SK-N-SH (cell line): Measurements from ENCODE around the gene PGAP3. TPM values are rescaled to one million over a fixed set of nuclear protein-coding genes. Genes with fewer than 3 reads are reported as not detected.

ENCODE experiments used
- CTCF ChIA-PET: fragments of 300-600, 350-600 bp; formaldehyde crosslinking; extraction: SDS; loops from one replicate; lab custom pipeline; 2021; lab: Yijun Ruan, JAX
- POLR2A ChIA-PET: fragments of 350-600 bp; sonication (Branson Sonifier 250); formaldehyde crosslinking; extraction: SDS; loops from one replicate; lab custom pipeline; 2020; ENCODE audit warnings: antibody characterized with exemption, inconsistent platforms; lab: Yijun Ruan, JAX
- DNase-seq: peaks from one replicate; pipeline ENCODE4 v3.0.0; 2012
- H2AFZ ChIP-seq: fragments of 200-600 bp; sonication (generic); 2 replicates; pipeline ENCODE4 v1.8.1; 2016; ENCODE audit warnings: antibody characterized with exemption, mild to moderate bottlenecking, low read depth
- H3F3A ChIP-seq: fragments of 200-600 bp; sonication (generic); replicated peaks from 2 replicates; pipeline ENCODE3; 2016; ENCODE audit warnings: antibody characterized with exemption, mild to moderate bottlenecking; ENCODE audit not compliant: insufficient read depth
- H3K27ac ChIP-seq, 2 experiments: fragments of 200-500 bp in 1 of 2; fragments of 200-600 bp in 1 of 2; sonication (Bioruptor generic) in 1 of 2; sonication (generic), shearing (Covaris generic) in 1 of 2; 2 replicates each; pipeline versions ENCODE4 v1.5.1 to v1.6.1; 2014 to 2016; ENCODE audit warnings: low read depth in 2 of 2, inconsistent platforms in 1 of 2, low read length in 1 of 2, mild to moderate bottlenecking in 1 of 2, mixed read lengths in 1 of 2
- H3K27me3 ChIP-seq: fragments of 200-600 bp; sonication (generic), shearing (Covaris generic); 2 replicates; pipeline ENCODE4 v1.6.1; 2016; ENCODE audit warnings: mixed run types; ENCODE audit not compliant: insufficient read depth
- H3K36me3 ChIP-seq, 2 experiments: fragments of 200-500 bp in 1 of 2; fragments of 200-600 bp in 1 of 2; sonication (Bioruptor generic) in 1 of 2; sonication (generic) in 1 of 2; replicated peaks in 1 of 2; 2 replicates each; pipeline versions ENCODE3 to v1.5.1; 2014 to 2016; ENCODE audit warnings: low read length in 1 of 2, mild to moderate bottlenecking in 1 of 2; ENCODE audit not compliant: insufficient read depth in 2 of 2, control insufficient read depth in 1 of 2
- H3K4me1 ChIP-seq, 2 experiments: fragments of 200-500 bp in 1 of 2; fragments of 200-600 bp in 1 of 2; sonication (Bioruptor generic) in 1 of 2; sonication (generic), shearing (Covaris generic) in 1 of 2; 2 replicates each; pipeline versions ENCODE4 v1.5.1 to v1.6.1; 2014 to 2016; ENCODE audit warnings: low read depth in 1 of 2, low read length in 1 of 2, mixed run types in 1 of 2; ENCODE audit not compliant: insufficient read depth in 2 of 2, control insufficient read depth in 1 of 2
- H3K4me2 ChIP-seq: fragments of 200-600 bp; sonication (generic), shearing (Covaris generic); 2 replicates; pipeline ENCODE4 v1.6.1; 2017; ENCODE audit warnings: mixed run types
- H3K4me3 ChIP-seq, 2 experiments: fragments of 200-500 bp in 1 of 2; fragments of 200-600 bp in 1 of 2; sonication (Bioruptor generic) in 1 of 2; sonication (generic), shearing (Covaris generic) in 1 of 2; 2 replicates each; pipeline versions ENCODE4 v1.5.1 to v1.8.1; 2014 to 2016; ENCODE audit warnings: low read depth in 2 of 2, inconsistent platforms in 1 of 2, low read length in 1 of 2, mild to moderate bottlenecking in 1 of 2, mixed read lengths in 1 of 2, moderate library complexity in 1 of 2
- H3K79me2 ChIP-seq: fragments of 200-600 bp; sonication (generic); 2 replicates; pipeline ENCODE4 v1.8.1; 2017; ENCODE audit warnings: mild to moderate bottlenecking; ENCODE audit not compliant: insufficient read depth
- H3K9ac ChIP-seq: fragments of 200-600 bp; sonication (generic); 2 replicates; pipeline ENCODE4 v1.6.1; 2017; ENCODE audit warnings: mixed run types
- H3K9me2 ChIP-seq: fragments of 200-600 bp; sonication (generic); 2 replicates; pipeline ENCODE4 v1.6.1; 2017; ENCODE audit warnings: mixed run types
- H3K9me3 ChIP-seq: fragments of 200-600 bp; sonication (generic); 2 replicates; pipeline ENCODE4 v1.6.1; 2017; ENCODE audit warnings: mixed run types, mild to moderate bottlenecking, moderate library complexity
- H4K20me1 ChIP-seq: fragments of 200-600 bp; sonication (generic); 2 replicates; pipeline ENCODE4 v1.6.1; 2017; ENCODE audit warnings: mild to moderate bottlenecking, mixed run types; ENCODE audit not compliant: insufficient read depth
- CHD2 ChIP-seq: fragments of 150-350 bp; IDR thresholded peaks from 2 replicates; pipeline ENCODE4 v1.6.1; 2018; ENCODE audit warnings: low read length; ENCODE audit not compliant: partially characterized antibody
- EP300 ChIP-seq, 2 experiments: IDR thresholded peaks; 2 replicates each; pipeline versions ENCODE4 v1.4.0 to v1.6.1; 2012; ENCODE audit warnings: borderline replicate concordance in 1 of 2, low read depth in 1 of 2, low read length in 1 of 2
- GABPA ChIP-seq: IDR thresholded peaks from 2 replicates; pipeline ENCODE4 v1.4.0; 2012; ENCODE audit warnings: low read depth, mild to moderate bottlenecking
- GATA2 ChIP-seq: sonication (generic); formaldehyde crosslinking; IDR thresholded peaks from 2 replicates; pipeline ENCODE4 v1.5.0; 2020; ENCODE audit warnings: mild to moderate bottlenecking, missing genetic modification reagents
- JUND ChIP-seq: IDR thresholded peaks from 2 replicates; pipeline ENCODE4 v1.4.0; 2012
- MAX ChIP-seq: IDR thresholded peaks from 2 replicates; pipeline ENCODE4 v1.4.0; 2012; ENCODE audit warnings: low read depth
- NFIC ChIP-seq: IDR thresholded peaks from 2 replicates; pipeline ENCODE4 v1.4.0; 2012; ENCODE audit warnings: borderline replicate concordance
- NRF1 ChIP-seq: IDR thresholded peaks from 2 replicates; pipeline ENCODE4 v1.6.1; 2012; ENCODE audit warnings: low read depth, mild to moderate bottlenecking, low read length
- PBX3 ChIP-seq: IDR thresholded peaks from 2 replicates; pipeline ENCODE4; 2012
- REST ChIP-seq: IDR thresholded peaks from 2 replicates; pipeline ENCODE4 v1.6.1; 2012; ENCODE audit warnings: mild to moderate bottlenecking, low read depth, low read length, moderate library complexity
- RFX5 ChIP-seq: IDR thresholded peaks from 2 replicates; pipeline ENCODE4 v1.6.1; 2012; ENCODE audit warnings: mild to moderate bottlenecking, improper control_type of control experiment, low read length
- RXRA ChIP-seq: IDR thresholded peaks from 2 replicates; pipeline ENCODE4 v1.4.0; 2012; ENCODE audit warnings: low read depth, mild to moderate bottlenecking, borderline replicate concordance
- SMC3 ChIP-seq: IDR thresholded peaks from 2 replicates; pipeline ENCODE4 v1.6.1; 2012; ENCODE audit warnings: low read depth, low read length, improper control_type of control experiment
- USF2 ChIP-seq: fragments of 150-350 bp; IDR thresholded peaks from 2 replicates; pipeline ENCODE4 v1.6.1; 2017; ENCODE audit warnings: antibody characterized with exemption, low read length, low read depth, borderline replicate concordance
- WGBS: methylation state at CpG from one replicate; pipeline ENCODE4 v1.1.6; 2017; ENCODE audit warnings: low lambda C conversion rate; 5-methylcytosine and 5-hydroxymethylcytosine counted together
- polyA plus RNA-seq, 3 experiments: library from polyadenylated mRNA; depleted of rRNA; stranded (reverse); fragments of >200 nt; gene quantifications; 2 replicates each; pipeline ENCODE4 v1.2.3, GENCODE V29; 2012

PGAP3 gene
- polyA plus RNA-seq, 1 of the 3 experiments (the other 2 are of a cell fraction) = 20.9 TPM

DNA sequence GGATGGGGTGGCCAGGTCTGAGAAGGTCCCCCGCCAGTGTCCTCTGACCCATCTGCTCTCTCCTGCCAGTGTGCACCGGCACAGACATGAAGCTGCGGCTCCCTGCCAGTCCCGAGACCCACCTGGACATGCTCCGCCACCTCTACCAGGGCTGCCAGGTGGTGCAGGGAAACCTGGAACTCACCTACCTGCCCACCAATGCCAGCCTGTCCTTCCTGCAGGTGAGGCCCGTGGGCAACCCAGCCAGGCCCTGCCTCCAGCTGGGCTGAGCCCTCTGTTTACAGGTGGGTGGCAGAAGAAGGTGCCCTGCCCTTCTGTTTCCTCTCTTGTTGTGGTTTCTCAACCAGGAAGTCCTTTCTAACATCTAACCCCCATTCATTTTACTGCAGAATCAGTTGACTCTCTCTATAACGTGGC, 19.1 kb upstream of the PGAP3 start:
- Histone ChIP-seq H3K27ac (no peak overlapping the region), H3K79me2 (no peaks in the 10 kb centered on the region), H3K9me2 (no peaks in the 10 kb centered on the region), H4K20me1 (no peaks in the 10 kb centered on the region), H3K36me3 (no peaks in the 10 kb centered on the region), H3K4me2 (no peak overlapping the region), H3K9me3 (no peaks in the 10 kb centered on the region), H3K27me3 (no peaks in the 10 kb centered on the region; the same call in 1 of the 2 replicates), H3K9ac (no peak overlapping the region), H3K4me1 (no peaks in the 10 kb centered on the region)
- 32% methylated on average over 2 of the region's 7 CpGs for WGBS
- no peak for DNase-seq
- TF ChIP-seq GABPA (no peak), GATA2 (CRISPR knock-in tag) (no peak), EP300 (IDR thresholded peaks at IDR 0.05; ENCODE audit: borderline replicate concordance in 1 of 2, low read depth in 1 of 2, low read length in 1 of 2) (no peak), PBX3 (no peak)
- TF ChIP-seq, all 33 proteins: peak for 0
- Histone ChIP-seq H3K4me3 (no peak overlapping the region), H2AFZ (no peak overlapping the region), H3F3A (no peaks in the 10 kb centered on the region)
- ChIA-PET POLR2A (no interaction called here), CTCF (interaction anchor here (0.9 kb wide), 1 partner anchor 85 kb away, joined by 3 read pairs; no protein-coding TSS in a partner anchor)

DNA sequence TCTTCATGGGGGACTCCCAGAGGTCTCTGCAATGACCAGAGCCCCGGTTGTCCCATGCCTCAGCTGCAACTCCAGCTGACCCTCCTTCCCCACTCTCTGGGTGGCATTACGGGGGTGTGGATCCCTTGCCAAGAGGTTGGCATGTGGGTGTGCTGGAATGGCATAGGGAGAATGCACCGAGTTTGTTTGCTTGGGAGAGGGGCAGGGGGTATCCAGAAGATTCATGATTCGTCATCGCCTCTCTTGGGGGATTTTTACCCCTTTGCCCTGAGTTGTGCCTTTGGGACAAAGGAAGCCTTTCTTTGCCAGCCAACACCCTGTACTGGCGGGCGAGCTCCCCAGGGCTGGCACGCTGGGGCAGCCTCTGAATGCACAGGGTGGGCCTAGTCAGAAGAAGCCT, 18.5 kb upstream of the PGAP3 start:
- 60% methylated on average over 5 of the region's 8 CpGs for WGBS
- POLR2A ChIA-PET = no interaction called here

GRCh38 chr17:39705786-39706348, 18.0 kb upstream of the PGAP3 start:
- POLR2A ChIA-PET = no interaction called here
- Histone ChIP-seq H4K20me1 (no peaks in the 10 kb centered on the region), H3K27ac (no peak overlapping the region), H3K4me2 (no peak overlapping the region), H3F3A (no peaks in the 10 kb centered on the region), H3K9ac (no peak overlapping the region), H3K4me3 (no peak overlapping the region), H3K9me2 (no peaks in the 10 kb centered on the region), H3K79me2 (no peaks in the 10 kb centered on the region), H3K9me3 (no peaks in the 10 kb centered on the region), H2AFZ (no peak overlapping the region), H3K27me3 (no peaks in the 10 kb centered on the region; the same call in 1 of the 2 replicates), H3K4me1 (no peaks in the 10 kb centered on the region), H3K36me3 (no peaks in the 10 kb centered on the region)
- CTCF ChIA-PET = interaction anchor here (0.9 kb wide), 2 partner anchors 82 to 84 kb away, joined by 3 read pairs; no protein-coding TSS in a partner anchor
- 79% methylated on average over 9 of the region's 12 CpGs for WGBS
- TF ChIP-seq GABPA = no peak
- no peak for TF ChIP-seq MAX
- TF ChIP-seq RFX5 = no peak
- TF ChIP-seq SMC3 = no peak
- no peak for TF ChIP-seq USF2
- no peak for TF ChIP-seq NRF1
- no peak for TF ChIP-seq RXRA
- no peak for TF ChIP-seq CHD2
- TF ChIP-seq REST = no peak
- no peak for TF ChIP-seq GATA2 (CRISPR knock-in tag)
- TF ChIP-seq JUND = no peak
- DNase-seq = no peak

More for the DNA sequence above, 18.5 kb upstream of the PGAP3 start:
- no peaks in the 10 kb centered on the region for H4K20me1 ChIP-seq
- no peak overlapping the region for H3K4me2 ChIP-seq
- H3K4me3 ChIP-seq = no peak overlapping the region
- no peaks in the 10 kb centered on the region for H3K36me3 ChIP-seq
- DNase-seq = no peak
- no peak for TF ChIP-seq NFIC
- no peak overlapping the region for H2AFZ ChIP-seq
- no peak overlapping the region for H3K27ac ChIP-seq
- no peaks in the 10 kb centered on the region for H3K79me2 ChIP-seq
- CTCF ChIA-PET = interaction anchor here (0.9 kb wide), 1 partner anchor 85 kb away, joined by 3 read pairs; no protein-coding TSS in a partner anchor
- no peaks in the 10 kb centered on the region for H3F3A ChIP-seq
- no peaks in the 10 kb centered on the region for H3K9me2 ChIP-seq
- no peaks in the 10 kb centered on the region; the same call in 1 of the 2 replicates for H3K27me3 ChIP-seq
- no peaks in the 10 kb centered on the region for H3K4me1 ChIP-seq
- no peak overlapping the region for H3K9ac ChIP-seq
- no peaks in the 10 kb centered on the region for H3K9me3 ChIP-seq
